GM10248 (cell line): ENCODE measurements around the gene CAMTA1.

Source experiments
- CTCF ChIA-PET: fragments of 300-600 bp; sonication (Branson Sonifier 250); formaldehyde crosslinking; extraction: SDS; loops from one replicate; lab custom pipeline; 2021; ENCODE audit warnings: antibody characterized with exemption; lab: Yijun Ruan, JAX
- POLR2A ChIA-PET: fragments of 350-650 bp; sonication (Branson Sonifier 250); formaldehyde crosslinking; extraction: SDS; loops from one replicate; lab custom pipeline; 2020; ENCODE audit warnings: antibody characterized with exemption; lab: Yijun Ruan, JAX
- DNase-seq: peaks from one replicate; pipeline ENCODE4 v3.0.0; 2012; ENCODE audit errors: extremely low spot score
- TF ChIP-seq, protein P1 (sequence below): IDR thresholded peaks from 2 replicates; pipeline ENCODE4 v1.5.1; 2012; ENCODE audit warnings: mild to moderate bottlenecking, low read depth; ENCODE audit errors: extremely low read depth, missing control alignments, control extremely low read depth

Gene CAMTA1

DNA sequence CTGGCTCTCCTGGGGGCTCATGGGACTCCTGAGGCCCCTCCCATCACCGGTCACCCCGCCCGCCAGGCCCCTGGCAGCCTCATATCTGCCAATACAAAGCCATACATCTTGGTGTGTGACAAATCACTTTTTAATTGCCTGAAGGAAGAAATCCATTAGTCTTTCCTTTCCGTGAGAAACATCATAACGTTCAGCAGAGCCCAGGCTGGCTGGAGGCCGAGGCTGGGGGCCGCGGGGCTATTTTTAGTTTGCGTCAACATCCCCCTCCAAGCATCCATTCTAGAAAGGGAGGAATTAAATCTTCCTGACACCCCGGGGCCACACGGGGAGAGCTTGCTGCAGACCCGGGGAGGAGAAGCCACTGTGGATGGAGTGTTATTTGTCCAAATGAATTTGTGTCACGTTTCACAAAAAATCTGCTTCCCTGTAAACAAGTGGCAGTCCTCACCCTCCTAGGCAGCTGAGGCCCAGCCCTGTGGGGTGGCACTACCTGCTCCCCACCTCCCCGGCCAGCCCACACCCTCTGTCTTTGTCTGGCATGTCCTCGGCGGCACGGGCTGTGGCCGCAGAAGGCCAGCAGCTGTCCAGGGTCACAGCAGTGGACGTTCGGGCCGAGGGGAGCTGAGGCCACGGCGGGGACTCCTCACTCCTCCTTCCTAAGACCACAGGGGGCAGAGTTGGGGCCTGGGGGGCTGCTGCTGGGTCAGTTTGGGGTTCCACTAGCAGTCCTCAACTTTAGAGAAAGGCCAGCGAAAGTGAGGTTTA lies 749.0 kb downstream of the CAMTA1 start:
- POLR2A ChIA-PET = no interaction called here
- no peak for DNase-seq
- CTCF ChIA-PET = no interaction called here
- TF ChIP-seq, protein P1, sequence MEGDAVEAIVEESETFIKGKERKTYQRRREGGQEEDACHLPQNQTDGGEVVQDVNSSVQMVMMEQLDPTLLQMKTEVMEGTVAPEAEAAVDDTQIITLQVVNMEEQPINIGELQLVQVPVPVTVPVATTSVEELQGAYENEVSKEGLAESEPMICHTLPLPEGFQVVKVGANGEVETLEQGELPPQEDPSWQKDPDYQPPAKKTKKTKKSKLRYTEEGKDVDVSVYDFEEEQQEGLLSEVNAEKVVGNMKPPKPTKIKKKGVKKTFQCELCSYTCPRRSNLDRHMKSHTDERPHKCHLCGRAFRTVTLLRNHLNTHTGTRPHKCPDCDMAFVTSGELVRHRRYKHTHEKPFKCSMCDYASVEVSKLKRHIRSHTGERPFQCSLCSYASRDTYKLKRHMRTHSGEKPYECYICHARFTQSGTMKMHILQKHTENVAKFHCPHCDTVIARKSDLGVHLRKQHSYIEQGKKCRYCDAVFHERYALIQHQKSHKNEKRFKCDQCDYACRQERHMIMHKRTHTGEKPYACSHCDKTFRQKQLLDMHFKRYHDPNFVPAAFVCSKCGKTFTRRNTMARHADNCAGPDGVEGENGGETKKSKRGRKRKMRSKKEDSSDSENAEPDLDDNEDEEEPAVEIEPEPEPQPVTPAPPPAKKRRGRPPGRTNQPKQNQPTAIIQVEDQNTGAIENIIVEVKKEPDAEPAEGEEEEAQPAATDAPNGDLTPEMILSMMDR = no peak

GRCh38 chr1:7535016-7535415 lies 749.8 kb downstream of the CAMTA1 start:
- DNase-seq = no peak
- ChIA-PET POLR2A (no interaction called here), CTCF (no interaction called here)
- TF ChIP-seq, protein P1 = no peak

GRCh38 chr1:7535934-7536878 lies 751.0 kb downstream of the CAMTA1 start:
- no peak for DNase-seq
- TF ChIP-seq, protein P1 = no peak
- CTCF ChIA-PET = no interaction called here
- POLR2A ChIA-PET = no interaction called here

GRCh38 chr1:7536891-7537591 lies 751.8 kb downstream of the CAMTA1 start:
- ChIA-PET CTCF (no interaction called here), POLR2A (no interaction called here)
- TF ChIP-seq, protein P1 = no peak
- no peak for DNase-seq

GRCh38 chr1:7538033-7538432 lies 752.8 kb downstream of the CAMTA1 start:
- DNase-seq = no peak
- ChIA-PET POLR2A (no interaction called here), CTCF (no interaction called here)
- TF ChIP-seq, protein P1 = no peak
